Measurements from ENCODE around the gene FAM107A. TPM values are rescaled to one million over a fixed set of nuclear protein-coding genes. Genes with fewer than 3 reads are reported as not detected.

FAM107A gene
- total RNA-seq, 1 experiment from 2014 or later, result not detected

DNA sequence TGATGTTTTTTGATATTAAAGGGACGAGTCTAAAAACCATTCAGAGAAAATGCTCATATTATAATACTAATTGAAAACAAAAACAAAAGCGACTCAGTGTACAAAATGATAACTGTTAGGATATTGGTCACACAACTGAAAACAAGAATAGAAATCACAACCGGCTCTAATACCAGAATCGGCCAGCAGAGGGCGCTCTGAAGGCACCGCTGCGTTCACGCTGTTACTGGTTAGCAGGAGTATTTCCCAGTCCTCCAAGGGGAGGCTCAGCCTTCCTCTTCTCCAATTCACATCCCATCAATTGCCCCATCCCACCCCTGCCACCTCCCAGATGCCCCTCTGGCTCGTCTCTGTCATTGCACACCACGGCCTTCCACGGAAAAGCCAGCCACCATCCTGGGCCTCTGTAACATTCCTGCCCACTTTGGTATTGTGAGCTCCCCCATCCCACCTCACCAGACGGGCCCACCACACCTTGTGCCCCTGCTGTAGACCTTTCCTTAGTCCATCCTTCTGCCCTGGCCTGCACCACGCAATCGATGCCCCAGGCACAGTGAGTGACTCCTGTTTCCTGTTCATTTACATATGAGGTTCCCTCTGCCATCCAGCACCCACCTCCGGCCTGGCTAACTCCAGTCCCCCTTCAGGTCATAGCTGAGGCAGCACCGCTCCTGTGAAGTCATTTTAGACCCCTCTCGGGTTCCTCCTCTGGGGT, 8.5 kb downstream of the FAM107A start:
- H3K9me2 ChIP-seq (ENCODE audit: insufficient read depth), result no peaks in the 10 kb centered on the region
- H3K27ac ChIP-seq (ENCODE audit: low read depth, low read length), result no peak overlapping the region
- no peaks in the 10 kb centered on the region for H3K9me3 ChIP-seq (ENCODE audit: control insufficient read depth in 1 of 2, insufficient read depth in 1 of 2, low read depth in 1 of 2, low read length in 2 of 2)
- no peak overlapping the region for H2AFZ ChIP-seq (ENCODE audit: low read depth, low read length, poor library complexity, severe bottlenecking)
- DNase-seq (ENCODE audit: low read depth, low spot score) (no peak), ATAC-seq (peak; percentile 83)
- intact Hi-C loops (cut with micrococcal nuclease), result loop anchor here (1.0 kb wide), 1 partner anchor 62 kb away; no protein-coding TSS in a partner anchor
- no peaks in the 10 kb centered on the region for H3K27me3 ChIP-seq (ENCODE audit: insufficient read depth, low read length)
- H3K36me3 ChIP-seq (ENCODE audit: control insufficient read depth in 1 of 2, insufficient read depth in 2 of 2, low read length in 2 of 2), result no peaks in the 10 kb centered on the region
- TF ChIP-seq JUND (IDR thresholded peaks at IDR 0.05) (no peak), CBX3 (IDR thresholded peaks at IDR 0.05; ENCODE audit: low read depth) (no peak), RAD21 (IDR thresholded peaks at IDR 0.05; ENCODE audit: low read depth) (peak; percentile 77)
- TF ChIP-seq, protein P1, sequence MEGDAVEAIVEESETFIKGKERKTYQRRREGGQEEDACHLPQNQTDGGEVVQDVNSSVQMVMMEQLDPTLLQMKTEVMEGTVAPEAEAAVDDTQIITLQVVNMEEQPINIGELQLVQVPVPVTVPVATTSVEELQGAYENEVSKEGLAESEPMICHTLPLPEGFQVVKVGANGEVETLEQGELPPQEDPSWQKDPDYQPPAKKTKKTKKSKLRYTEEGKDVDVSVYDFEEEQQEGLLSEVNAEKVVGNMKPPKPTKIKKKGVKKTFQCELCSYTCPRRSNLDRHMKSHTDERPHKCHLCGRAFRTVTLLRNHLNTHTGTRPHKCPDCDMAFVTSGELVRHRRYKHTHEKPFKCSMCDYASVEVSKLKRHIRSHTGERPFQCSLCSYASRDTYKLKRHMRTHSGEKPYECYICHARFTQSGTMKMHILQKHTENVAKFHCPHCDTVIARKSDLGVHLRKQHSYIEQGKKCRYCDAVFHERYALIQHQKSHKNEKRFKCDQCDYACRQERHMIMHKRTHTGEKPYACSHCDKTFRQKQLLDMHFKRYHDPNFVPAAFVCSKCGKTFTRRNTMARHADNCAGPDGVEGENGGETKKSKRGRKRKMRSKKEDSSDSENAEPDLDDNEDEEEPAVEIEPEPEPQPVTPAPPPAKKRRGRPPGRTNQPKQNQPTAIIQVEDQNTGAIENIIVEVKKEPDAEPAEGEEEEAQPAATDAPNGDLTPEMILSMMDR (IDR thresholded peaks at IDR 0.05 in 2 of 3, conservative IDR thresholded peaks at IDR 0.05 in 1 of 3; ENCODE audit: borderline replicate concordance in 1 of 3, insufficient read depth in 1 of 3, low read depth in 2 of 3, low read length in 2 of 3), result peak; percentile 80 to 93 (median 87)
- peaks cover 0 to 25% of the 10 kb centered on the region in 2 experiments; a peak in 3 of 4 replicates for H3K4me1 ChIP-seq (ENCODE audit: control insufficient read depth in 1 of 2, insufficient read depth in 2 of 2, low read length in 2 of 2)
- H3K4me2 ChIP-seq (ENCODE audit: low read length), result no peak overlapping the region
- ChIA-PET RAD21 (ENCODE audit: low non-redundant PET in 1 of 2, low total read pairs in 2 of 2, uncharacterized antibody in 2 of 2, unreplicated experiment in 2 of 2) (interaction anchor here (1.0 to 1.4 kb wide), 2 partner anchors 62 kb away, joined by 4 read pairs; no protein-coding TSS in a partner anchor), POLR2A (no interaction called here), CTCF (interaction anchor here (0.7 to 3.7 kb wide), 8 partner anchors 9 to 263 kb away, joined by 3 to 53 read pairs (median 5); partner anchors contain the start of genes HTD2 and RPP14)
- no peak overlapping the region for H3K4me3 ChIP-seq (replicated peaks in 1 of 2; ENCODE audit: low read depth in 1 of 2, low read length in 2 of 2)
- BruUV-seq (replicated peaks), result no TSS peak
- H3K9ac ChIP-seq (ENCODE audit: low read length), result no peak overlapping the region
- no peaks in the 10 kb centered on the region for H3K79me2 ChIP-seq (ENCODE audit: insufficient read depth, low read length)
- H4K20me1 ChIP-seq (ENCODE audit: insufficient read depth), result no peaks in the 10 kb centered on the region

DNA sequence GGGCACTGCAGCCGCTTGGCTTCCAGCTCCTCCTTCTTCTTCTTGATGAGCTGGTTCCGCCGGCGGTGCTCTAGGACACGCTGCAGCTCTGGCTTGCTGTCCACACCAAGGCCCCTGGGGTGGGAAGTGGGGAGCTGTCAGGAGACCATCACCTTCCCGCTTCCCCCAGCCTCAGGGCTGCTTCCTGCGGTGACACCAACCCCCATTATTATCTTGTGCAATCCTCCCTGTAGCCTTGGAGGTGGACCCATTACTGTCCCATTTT, 10.0 kb downstream of the FAM107A start:
- ChIA-PET RAD21 (ENCODE audit: low non-redundant PET in 1 of 2, low total read pairs in 2 of 2, uncharacterized antibody in 2 of 2, unreplicated experiment in 2 of 2) (no interaction called here), CTCF (interaction anchor here (1.7 to 3.7 kb wide), 3 partner anchors 15 to 64 kb away, joined by 10 to 53 read pairs (median 11); no protein-coding TSS in a partner anchor), POLR2A (no interaction called here)
- no peak overlapping the region for H2AFZ ChIP-seq (ENCODE audit: low read depth, low read length, poor library complexity, severe bottlenecking)
- H3K27ac ChIP-seq (ENCODE audit: low read depth, low read length), result no peak overlapping the region
- DNase-seq (ENCODE audit: low read depth, low spot score) (no peak), ATAC-seq (no peak)
- H3K36me3 ChIP-seq (ENCODE audit: control insufficient read depth in 1 of 2, insufficient read depth in 2 of 2, low read length in 2 of 2), result no peaks in the 10 kb centered on the region
- intact Hi-C loops (cut with micrococcal nuclease), result no loop called here
- H3K4me3 ChIP-seq (replicated peaks in 1 of 2; ENCODE audit: low read depth in 1 of 2, low read length in 2 of 2), result no peak overlapping the region
- no peak for TF ChIP-seq CBX3 (IDR thresholded peaks at IDR 0.05; ENCODE audit: low read depth)
- TF ChIP-seq TCF7L2 (IDR thresholded peaks at IDR 0.05; ENCODE audit: borderline replicate concordance, extremely low read depth, insufficient read depth, insufficient read length), result no peak
- TF ChIP-seq FOSL1 (IDR thresholded peaks at IDR 0.05; ENCODE audit: low read depth), result no peak
- TF ChIP-seq, protein P2, sequence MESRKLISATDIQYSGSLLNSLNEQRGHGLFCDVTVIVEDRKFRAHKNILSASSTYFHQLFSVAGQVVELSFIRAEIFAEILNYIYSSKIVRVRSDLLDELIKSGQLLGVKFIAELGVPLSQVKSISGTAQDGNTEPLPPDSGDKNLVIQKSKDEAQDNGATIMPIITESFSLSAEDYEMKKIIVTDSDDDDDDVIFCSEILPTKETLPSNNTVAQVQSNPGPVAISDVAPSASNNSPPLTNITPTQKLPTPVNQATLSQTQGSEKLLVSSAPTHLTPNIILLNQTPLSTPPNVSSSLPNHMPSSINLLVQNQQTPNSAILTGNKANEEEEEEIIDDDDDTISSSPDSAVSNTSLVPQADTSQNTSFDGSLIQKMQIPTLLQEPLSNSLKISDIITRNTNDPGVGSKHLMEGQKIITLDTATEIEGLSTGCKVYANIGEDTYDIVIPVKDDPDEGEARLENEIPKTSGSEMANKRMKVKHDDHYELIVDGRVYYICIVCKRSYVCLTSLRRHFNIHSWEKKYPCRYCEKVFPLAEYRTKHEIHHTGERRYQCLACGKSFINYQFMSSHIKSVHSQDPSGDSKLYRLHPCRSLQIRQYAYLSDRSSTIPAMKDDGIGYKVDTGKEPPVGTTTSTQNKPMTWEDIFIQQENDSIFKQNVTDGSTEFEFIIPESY (IDR thresholded peaks at IDR 0.05; ENCODE audit: extremely low read depth, insufficient replicate concordance, low read length), result no peak
- no peak for TF ChIP-seq YY1 (IDR thresholded peaks at IDR 0.05; ENCODE audit: extremely low read depth, insufficient replicate concordance, low read depth, low read length)
- TF ChIP-seq EGR1 (IDR thresholded peaks at IDR 0.05; ENCODE audit: low read depth), result no peak
- TF ChIP-seq, protein P3, sequence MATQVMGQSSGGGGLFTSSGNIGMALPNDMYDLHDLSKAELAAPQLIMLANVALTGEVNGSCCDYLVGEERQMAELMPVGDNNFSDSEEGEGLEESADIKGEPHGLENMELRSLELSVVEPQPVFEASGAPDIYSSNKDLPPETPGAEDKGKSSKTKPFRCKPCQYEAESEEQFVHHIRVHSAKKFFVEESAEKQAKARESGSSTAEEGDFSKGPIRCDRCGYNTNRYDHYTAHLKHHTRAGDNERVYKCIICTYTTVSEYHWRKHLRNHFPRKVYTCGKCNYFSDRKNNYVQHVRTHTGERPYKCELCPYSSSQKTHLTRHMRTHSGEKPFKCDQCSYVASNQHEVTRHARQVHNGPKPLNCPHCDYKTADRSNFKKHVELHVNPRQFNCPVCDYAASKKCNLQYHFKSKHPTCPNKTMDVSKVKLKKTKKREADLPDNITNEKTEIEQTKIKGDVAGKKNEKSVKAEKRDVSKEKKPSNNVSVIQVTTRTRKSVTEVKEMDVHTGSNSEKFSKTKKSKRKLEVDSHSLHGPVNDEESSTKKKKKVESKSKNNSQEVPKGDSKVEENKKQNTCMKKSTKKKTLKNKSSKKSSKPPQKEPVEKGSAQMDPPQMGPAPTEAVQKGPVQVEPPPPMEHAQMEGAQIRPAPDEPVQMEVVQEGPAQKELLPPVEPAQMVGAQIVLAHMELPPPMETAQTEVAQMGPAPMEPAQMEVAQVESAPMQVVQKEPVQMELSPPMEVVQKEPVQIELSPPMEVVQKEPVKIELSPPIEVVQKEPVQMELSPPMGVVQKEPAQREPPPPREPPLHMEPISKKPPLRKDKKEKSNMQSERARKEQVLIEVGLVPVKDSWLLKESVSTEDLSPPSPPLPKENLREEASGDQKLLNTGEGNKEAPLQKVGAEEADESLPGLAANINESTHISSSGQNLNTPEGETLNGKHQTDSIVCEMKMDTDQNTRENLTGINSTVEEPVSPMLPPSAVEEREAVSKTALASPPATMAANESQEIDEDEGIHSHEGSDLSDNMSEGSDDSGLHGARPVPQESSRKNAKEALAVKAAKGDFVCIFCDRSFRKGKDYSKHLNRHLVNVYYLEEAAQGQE (IDR thresholded peaks at IDR 0.05; ENCODE audit: low read depth), result no peak
- no peaks in the 10 kb centered on the region for H3K79me2 ChIP-seq (ENCODE audit: insufficient read depth, low read length)
- H3K27me3 ChIP-seq (ENCODE audit: insufficient read depth, low read length), result no peaks in the 10 kb centered on the region
- no TSS peak for BruUV-seq (replicated peaks)
- H3K9me2 ChIP-seq (ENCODE audit: insufficient read depth), result no peaks in the 10 kb centered on the region
- no peaks in the 10 kb centered on the region for H4K20me1 ChIP-seq (ENCODE audit: insufficient read depth)
- H3K4me2 ChIP-seq (ENCODE audit: low read length), result no peak overlapping the region
- peaks cover 0 to 25% of the 10 kb centered on the region in 2 experiments; a peak in 3 of 4 replicates for H3K4me1 ChIP-seq (ENCODE audit: control insufficient read depth in 1 of 2, insufficient read depth in 2 of 2, low read length in 2 of 2)
- H3K9me3 ChIP-seq (ENCODE audit: control insufficient read depth in 1 of 2, insufficient read depth in 1 of 2, low read depth in 1 of 2, low read length in 2 of 2), result no peaks in the 10 kb centered on the region
- no peak overlapping the region for H3K9ac ChIP-seq (ENCODE audit: low read length)
